GM18499 (cell line): ENCODE results near the gene GTPBP3.

Experiments used
- ATAC-seq: cut with Tn5 transposase; IDR thresholded peaks from one replicate; pipeline ENCODE4 v1.9.1; 2021; ENCODE audit warnings: moderate number of reproducible peaks; ENCODE audit not compliant: insufficient read depth, unreplicated experiment

The GTPBP3 gene

GRCh38 chr19:17327068-17327653, 10.2 kb upstream of the GTPBP3 start:
- no peak for ATAC-seq

DNA sequence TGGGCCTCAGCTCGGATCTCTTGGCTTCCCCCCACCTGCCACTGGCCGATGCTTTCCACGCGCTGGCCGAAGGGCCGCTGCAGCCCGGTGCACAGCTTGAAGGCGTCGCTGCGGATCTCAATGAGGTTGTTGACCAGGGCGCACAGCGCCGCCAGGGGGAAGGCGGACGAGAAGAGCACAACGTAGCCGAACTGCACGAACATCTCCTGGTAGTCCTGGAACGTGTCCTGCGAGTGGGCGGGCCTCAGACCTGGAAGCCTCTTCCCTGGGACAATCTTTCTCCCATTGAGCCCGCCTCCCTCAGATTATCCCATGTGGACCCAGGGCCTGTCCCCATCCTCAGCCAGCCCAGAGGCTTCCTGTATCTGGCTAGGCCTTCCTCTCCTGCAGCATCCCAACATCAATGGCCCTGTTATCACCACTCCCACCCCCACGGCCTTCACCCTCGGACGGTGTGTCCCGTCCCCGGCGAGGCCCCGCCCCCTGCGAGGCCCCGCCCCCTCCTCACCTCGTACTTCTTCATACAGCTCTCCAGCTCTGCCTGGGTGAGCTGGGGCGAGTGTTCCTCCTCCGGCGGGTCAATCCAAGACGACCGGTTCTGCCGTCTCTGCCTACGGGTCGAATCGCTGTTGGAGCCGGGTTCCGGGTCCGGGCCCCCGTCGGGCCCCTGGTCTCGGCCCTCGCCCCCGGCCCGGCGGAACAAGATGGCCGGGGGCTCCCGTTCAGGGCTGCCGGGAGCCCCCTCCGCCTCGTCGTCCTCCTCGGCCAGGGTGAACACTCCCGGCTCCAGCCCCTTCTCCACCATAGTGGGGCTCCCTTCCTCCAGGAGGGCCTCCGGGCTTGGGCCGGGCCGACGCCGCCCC, 9.5 kb upstream of the GTPBP3 start:
- no peak for ATAC-seq

- ATAC-seq: no peak
Measured at GRCh38 chr19:17328517-17329365, 8.6 kb upstream of the GTPBP3 start.

- ATAC-seq: no peak
Measured at GRCh38 chr19:17329366-17330261, 7.7 kb upstream of the GTPBP3 start.

DNA sequence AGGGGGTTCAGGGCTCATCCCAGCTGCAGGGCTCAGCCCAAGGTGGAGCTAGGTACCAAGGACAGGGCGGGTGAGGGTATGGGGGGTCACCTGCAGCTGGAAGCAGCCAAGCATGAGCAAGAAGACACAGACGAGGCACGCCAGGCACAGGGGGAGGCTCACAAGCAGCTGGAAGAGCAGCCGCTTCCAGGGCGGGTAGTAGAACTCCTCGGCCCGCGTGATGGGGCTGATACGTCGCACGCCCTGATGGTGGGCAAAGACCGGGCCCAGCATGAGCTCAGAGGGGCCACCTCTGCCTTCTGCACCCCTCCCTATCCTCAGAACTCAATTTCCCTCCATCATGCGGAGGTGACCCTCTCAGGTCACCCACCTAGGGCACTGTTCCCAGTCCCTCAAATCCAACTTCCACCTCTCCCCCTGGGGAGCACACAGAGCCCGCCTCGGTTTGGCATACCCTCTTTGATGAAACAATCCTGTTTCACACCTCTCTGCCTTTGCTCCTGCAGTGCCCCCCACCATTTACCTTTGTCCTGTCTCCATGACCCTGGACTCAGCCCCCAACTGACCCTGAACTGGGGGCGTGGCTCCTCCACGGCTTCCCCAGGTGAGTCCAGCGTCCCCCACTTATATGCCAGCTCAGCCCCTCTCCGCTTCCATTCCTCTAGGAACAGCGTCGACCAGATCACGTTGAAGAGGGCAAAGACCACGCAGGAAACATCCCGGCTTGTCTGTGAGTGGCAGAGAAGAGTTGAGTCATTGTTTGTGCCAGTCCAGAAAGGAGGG, 6.9 kb upstream of the GTPBP3 start:
- ATAC-seq: no peak

- no peak for ATAC-seq
Measured at GRCh38 chr19:17331045-17331558, 6.3 kb upstream of the GTPBP3 start.

DNA sequence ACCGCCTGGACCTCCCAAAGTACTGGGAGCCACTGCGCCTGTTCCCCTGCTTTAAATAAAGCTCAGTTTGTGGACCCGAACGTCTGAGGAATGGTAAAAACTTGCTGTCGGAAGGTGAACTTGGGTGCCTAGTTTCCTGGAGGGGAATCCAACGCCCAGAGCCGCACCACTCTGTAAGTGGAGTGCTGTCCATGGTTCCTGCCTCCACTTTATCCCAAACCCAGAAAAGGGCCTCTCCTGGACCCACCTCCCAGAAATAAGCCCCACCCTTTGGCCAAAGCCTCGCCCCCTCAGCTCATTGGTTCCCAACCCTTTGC, 5.0 kb upstream of the GTPBP3 start:
- no peak for ATAC-seq

GRCh38 chr19:17332677-17333581, 4.4 kb upstream of the GTPBP3 start:
- no peak for ATAC-seq

DNA sequence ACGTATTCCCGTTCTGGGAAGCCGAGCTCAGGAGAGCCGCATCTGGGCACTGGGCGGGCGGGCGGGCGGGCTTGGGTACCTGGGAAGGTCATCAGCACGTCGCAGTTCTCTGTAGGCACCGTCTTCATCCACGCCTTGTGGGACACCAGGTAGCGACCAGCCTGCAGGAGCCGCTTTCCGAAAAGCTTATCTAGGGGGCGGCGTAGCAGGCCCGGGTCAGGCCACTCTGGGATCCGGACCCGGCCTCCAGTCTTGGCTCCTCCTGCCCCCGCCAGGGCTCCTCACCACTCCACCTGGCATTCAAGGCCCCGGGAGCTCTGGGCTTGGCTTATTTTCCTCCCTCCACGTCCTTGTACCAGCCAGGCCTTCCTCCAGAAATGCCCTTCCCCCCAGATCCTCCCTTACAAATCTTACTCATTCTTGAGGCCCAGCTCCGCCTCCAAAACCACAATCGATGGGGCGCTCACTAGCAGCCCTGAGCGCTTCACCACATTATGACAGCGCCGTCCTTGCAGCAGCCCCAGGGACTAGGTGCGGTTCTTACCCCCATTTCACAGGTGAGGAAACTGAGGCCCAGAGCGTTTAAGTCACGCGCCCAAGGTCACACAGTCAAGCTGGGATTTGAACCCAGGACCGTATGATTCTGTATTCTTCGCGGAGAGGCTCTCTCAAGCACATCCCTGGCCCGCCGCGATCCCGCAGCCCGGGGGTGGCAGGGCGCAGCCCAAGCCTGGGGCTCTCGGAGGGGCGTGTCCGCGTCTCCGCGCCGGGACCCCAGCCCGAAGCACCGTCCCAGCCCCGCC, 3.5 kb upstream of the GTPBP3 start:
- ATAC-seq: no peak

DNA sequence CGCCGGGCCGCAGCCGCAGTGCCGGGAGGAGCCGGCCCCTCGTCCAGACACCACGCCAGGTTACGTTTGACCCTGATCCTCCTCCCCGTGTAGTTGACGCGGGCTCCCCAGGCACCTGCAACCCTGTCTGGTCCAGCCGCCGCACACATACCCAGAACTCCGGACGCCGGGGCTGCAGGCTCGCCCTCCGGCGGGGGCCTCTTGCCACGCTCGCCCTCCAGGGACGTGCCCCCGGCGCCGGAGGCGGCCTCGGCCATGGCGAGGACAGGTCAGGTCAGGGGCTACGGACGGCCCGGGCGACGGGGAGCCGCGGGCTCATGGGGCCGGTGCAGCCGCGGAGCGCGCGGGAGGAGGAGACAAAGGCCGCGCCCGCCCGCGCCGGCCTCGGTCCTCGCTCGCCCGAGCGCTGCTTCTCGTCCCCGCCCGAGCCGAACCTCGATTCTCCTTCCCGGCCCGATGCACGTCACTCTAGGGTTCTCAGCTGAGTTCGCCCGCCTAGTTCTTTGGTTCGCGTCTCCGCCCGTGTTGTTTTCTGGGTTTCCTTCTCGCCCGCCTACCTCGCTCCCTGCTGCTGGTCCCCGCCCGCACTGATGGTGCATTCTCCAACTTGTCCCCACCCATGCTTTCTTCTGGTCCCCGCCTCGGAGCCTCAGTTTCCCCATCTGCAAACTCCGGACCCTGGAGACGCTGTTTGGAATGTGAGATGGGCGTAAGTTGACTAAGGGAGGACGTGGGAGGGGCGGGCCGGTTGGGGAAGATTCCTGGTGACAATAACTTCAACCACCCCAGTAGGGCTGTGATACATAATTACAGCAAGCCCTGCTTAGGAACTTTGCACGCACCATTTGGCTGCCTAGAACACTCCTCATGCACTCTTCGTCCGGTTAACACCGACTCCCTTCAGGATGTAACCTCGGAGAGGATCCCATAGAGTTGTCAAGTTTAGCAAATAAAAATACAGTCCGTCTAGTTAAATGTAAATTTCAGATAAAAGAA, 2.6 kb upstream of the GTPBP3 start, which contains the start of gene ANO8:
ANO8 (minus strand) TSS at position 442 of the 996 bp plus-strand sequence; CDS start at position 257, 185 bp downstream.
- no peak for ATAC-seq

GRCh38 chr19:17335575-17335974, 1.8 kb upstream of the GTPBP3 start:
- ATAC-seq: no peak

GRCh38 chr19:17337675-17338432, 501 bp downstream of the GTPBP3 start:
- no peak for ATAC-seq

DNA sequence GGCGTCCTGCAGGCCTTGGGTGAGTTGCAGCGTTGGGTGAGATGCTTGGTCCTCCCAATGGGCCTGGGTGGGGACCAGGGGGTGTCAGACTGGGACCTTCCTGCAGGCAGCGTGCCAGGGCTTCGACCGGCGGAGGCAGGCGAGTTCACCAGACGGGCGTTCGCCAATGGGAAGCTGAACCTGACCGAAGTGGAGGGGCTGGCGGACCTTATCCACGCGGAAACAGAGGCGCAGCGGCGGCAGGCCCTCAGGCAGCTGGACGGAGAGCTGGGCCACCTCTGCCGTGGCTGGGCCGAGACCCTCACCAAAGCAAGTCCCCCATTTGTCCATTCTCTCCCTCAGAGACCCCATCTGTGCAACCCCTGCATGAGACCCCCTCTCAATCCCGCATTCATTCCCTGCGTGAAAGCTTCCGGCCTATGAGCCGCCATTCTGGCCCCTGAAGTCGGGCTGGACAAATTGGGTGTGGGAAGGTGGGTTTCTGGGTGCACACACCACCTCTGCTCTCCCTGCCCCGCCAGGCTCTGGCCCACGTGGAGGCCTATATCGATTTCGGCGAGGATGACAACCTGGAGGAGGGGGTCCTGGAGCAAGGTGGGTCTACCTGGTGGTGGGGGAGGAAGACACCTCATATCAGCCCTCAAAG, 1.2 kb downstream of the GTPBP3 start:
- ATAC-seq: no peak

GRCh38 chr19:17339088-17339741, 1.9 kb downstream of the GTPBP3 start:
- ATAC-seq: no peak
